Measurements from ENCODE around the gene KIF25.

Gene KIF25

GRCh38 chr6:168034537-168034936, 37.1 kb downstream of the KIF25 start:
- TF ChIP-seq CTCF (IDR thresholded peaks at IDR 0.05; ENCODE audit: extremely low read depth, missing control alignments): no peak
- no peak for DNase-seq (ENCODE audit: low spot score)

- no peak for DNase-seq (ENCODE audit: low spot score)
- TF ChIP-seq CTCF (IDR thresholded peaks at IDR 0.05; ENCODE audit: extremely low read depth, missing control alignments): no peak
These were observed 37.7 kb downstream of the KIF25 start for GRCh38 chr6:168035098-168035660.

GRCh38 chr6:168035661-168036545, 38.4 kb downstream of the KIF25 start:
- no peak for TF ChIP-seq CTCF (IDR thresholded peaks at IDR 0.05; ENCODE audit: extremely low read depth, missing control alignments)
- DNase-seq (ENCODE audit: low spot score): no peak

GRCh38 chr6:168037242-168037641, 39.8 kb downstream of the KIF25 start:
- no peak for TF ChIP-seq CTCF (IDR thresholded peaks at IDR 0.05; ENCODE audit: extremely low read depth, missing control alignments)
- DNase-seq (ENCODE audit: low spot score): no peak

GRCh38 chr6:168037856-168038255, 40.4 kb downstream of the KIF25 start:
- no peak for DNase-seq (ENCODE audit: low spot score)
- no peak for TF ChIP-seq CTCF (IDR thresholded peaks at IDR 0.05; ENCODE audit: extremely low read depth, missing control alignments)

GRCh38 chr6:168038576-168039140, 41.2 kb downstream of the KIF25 start:
- DNase-seq (ENCODE audit: low spot score): no peak
- no peak for TF ChIP-seq CTCF (IDR thresholded peaks at IDR 0.05; ENCODE audit: extremely low read depth, missing control alignments)

GRCh38 chr6:168039301-168039700, 41.8 kb downstream of the KIF25 start:
- no peak for DNase-seq (ENCODE audit: low spot score)
- TF ChIP-seq CTCF (IDR thresholded peaks at IDR 0.05; ENCODE audit: extremely low read depth, missing control alignments): no peak
